NB4 (cell line): ENCODE measurements around the gene ITPR2.

Source experiments
- DNase-seq: peaks from one replicate; pipeline ENCODE4 v3.0.0; 2010; ENCODE audit warnings: low read depth
- H3K4me3 ChIP-seq: one replicate; pipeline ENCODE4 v1.5.1; 2011; ENCODE audit warnings: mild to moderate bottlenecking, low read depth, low read length, moderate library complexity
- MYC ChIP-seq: IDR thresholded peaks from 2 replicates; pipeline ENCODE4 v1.6.1; 2011; ENCODE audit warnings: low read depth, low read length
- POLR2A ChIP-seq: IDR thresholded peaks from 2 replicates; pipeline ENCODE4 v1.6.1; 2011; ENCODE audit warnings: mild to moderate bottlenecking; ENCODE audit not compliant: insufficient read length; ENCODE audit errors: extremely low read depth
- TF ChIP-seq, protein P1 (sequence below): IDR thresholded peaks from 2 replicates; pipeline ENCODE4 v1.6.1; 2011; ENCODE audit warnings: low read depth, low read length
- TF ChIP-seq, protein P2 (sequence below): IDR thresholded peaks from one replicate; pipeline ENCODE4 v1.5.1; 2012; ENCODE audit warnings: low read depth, low read length

Gene ITPR2

DNA sequence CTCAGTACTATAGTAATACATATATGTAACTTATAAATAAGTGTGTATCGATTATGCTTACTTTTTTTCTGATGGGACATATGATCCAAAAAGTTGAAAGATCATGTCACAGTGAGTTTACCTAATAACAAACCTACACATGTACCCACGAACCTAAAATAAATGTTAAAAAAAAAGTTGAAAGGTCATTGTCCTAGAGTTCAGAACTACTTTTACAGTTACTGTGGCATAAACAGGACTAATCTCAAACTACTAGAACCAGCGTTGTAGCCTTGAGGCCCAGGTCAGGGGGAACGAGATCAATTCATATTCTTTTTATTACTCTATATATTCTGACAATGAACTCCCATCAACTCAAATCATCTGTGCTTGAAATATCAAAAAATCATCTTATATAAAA lies 81.8 kb downstream of the ITPR2 start:
- no peak for DNase-seq
- TF ChIP-seq, protein P1, sequence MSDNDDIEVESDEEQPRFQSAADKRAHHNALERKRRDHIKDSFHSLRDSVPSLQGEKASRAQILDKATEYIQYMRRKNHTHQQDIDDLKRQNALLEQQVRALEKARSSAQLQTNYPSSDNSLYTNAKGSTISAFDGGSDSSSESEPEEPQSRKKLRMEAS = no peak
- TF ChIP-seq POLR2A (no peak), MYC (no peak)
- TF ChIP-seq, protein P2, sequence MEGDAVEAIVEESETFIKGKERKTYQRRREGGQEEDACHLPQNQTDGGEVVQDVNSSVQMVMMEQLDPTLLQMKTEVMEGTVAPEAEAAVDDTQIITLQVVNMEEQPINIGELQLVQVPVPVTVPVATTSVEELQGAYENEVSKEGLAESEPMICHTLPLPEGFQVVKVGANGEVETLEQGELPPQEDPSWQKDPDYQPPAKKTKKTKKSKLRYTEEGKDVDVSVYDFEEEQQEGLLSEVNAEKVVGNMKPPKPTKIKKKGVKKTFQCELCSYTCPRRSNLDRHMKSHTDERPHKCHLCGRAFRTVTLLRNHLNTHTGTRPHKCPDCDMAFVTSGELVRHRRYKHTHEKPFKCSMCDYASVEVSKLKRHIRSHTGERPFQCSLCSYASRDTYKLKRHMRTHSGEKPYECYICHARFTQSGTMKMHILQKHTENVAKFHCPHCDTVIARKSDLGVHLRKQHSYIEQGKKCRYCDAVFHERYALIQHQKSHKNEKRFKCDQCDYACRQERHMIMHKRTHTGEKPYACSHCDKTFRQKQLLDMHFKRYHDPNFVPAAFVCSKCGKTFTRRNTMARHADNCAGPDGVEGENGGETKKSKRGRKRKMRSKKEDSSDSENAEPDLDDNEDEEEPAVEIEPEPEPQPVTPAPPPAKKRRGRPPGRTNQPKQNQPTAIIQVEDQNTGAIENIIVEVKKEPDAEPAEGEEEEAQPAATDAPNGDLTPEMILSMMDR = no peak
- H3K4me3 ChIP-seq = no peak overlapping the region

DNA sequence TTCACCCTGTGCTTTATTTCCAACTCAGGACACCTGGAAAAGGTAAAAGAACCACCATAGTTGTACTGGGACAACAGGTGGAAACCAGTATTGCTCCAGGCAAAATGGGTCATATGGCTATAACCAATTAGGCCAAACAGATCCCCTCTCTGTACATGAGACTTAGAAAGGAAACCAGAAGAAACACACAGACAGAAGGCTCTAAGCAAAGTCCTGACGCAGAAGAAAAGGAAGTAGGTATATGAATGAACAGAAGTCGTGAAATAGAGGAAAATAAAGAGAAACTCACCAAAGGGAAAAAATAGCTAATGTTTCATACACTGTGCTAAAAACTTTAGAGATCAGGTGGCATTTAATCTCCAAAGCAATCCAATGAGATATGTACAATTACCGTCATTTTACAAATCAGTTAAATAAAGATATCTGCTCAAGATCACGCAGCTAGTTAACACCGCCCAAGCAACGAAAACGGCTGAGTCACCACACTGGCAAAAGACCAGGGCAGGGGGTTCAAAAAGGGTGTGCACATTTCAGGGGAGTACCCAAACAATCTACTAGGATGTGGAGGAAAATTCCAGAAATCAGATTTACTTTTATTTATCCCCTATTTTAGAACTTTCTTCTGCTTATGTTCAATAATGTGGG lies 82.3 kb downstream of the ITPR2 start:
- H3K4me3 ChIP-seq = no peak overlapping the region
- no peak for TF ChIP-seq POLR2A
- TF ChIP-seq MYC = no peak
- TF ChIP-seq, protein P1 = no peak
- TF ChIP-seq, protein P2 = no peak
- no peak for DNase-seq

DNA sequence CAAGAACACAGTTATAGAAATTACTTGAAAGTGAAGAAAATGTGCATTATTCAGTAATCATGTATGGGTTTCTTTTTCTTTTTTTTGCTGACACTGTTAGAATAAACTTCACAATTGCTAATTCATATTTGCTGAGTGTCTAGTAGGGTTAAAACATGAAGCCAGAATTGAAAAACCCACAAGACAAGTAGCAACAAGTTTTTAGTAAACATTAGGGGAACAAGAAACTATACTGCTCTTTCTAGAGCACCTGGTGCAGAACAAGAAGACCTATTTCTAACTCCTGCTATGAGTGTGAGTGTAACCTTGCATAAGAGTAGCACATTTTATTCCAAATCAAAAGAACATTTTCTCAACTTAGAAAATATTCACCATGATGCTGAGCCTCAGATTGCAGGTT lies 83.2 kb downstream of the ITPR2 start:
- TF ChIP-seq POLR2A (no peak), MYC (no peak)
- TF ChIP-seq, protein P1 = no peak
- TF ChIP-seq, protein P2 = no peak
- no peak for DNase-seq
- H3K4me3 ChIP-seq = no peak overlapping the region

DNA sequence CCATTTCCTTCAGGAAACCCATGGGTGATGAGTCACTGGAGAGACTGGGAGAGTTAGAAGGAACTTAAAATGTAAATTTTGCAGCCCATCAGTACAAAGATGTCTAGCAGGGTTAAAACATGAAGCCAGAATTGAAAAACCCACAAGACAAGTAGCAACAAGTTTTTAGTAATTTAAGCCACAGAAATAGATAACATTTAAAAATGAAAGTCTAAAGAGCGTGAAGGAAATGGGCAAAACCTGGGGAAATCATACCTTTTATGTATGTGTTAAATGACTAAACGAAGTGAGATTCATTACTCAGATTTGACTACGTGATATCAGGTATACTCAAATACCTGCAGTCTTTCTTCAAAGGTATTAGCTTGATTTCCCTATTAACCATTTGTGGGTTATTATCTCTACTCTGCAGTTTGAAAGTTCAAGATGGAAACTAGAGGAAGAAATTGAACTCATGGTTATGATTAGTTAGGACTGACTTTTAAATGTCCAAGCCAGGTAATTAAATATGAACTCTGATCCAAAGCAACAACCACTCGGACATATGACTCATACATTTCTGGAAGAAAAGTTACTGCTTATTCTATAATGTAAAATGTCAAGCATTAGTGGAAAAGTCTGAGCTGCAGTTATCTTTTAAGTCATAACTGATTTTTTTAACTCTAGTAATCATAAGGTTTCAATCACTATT lies 84.1 kb downstream of the ITPR2 start:
- TF ChIP-seq, protein P1 = no peak
- DNase-seq = peak; percentile 43
- H3K4me3 ChIP-seq = no peak overlapping the region

DNA sequence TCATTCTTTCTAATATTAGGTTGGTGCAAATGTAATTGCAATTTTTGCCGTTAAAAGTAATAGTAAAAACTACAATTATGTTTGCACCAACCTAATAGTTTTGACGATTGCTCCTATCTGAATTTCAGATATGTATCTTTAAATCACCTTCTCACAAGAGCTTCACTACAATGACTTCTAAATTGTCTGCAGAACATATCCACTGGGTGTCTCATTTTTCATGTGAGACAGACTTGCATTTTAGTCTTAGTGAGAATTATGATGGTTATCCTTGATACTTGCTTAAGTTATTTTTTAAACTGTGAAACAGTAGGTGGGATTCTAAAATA lies 84.6 kb downstream of the ITPR2 start:
- TF ChIP-seq, protein P1 = no peak
- TF ChIP-seq POLR2A = no peak
- TF ChIP-seq, protein P2 = no peak
- TF ChIP-seq MYC = no peak
- DNase-seq = no peak
- no peak overlapping the region for H3K4me3 ChIP-seq

DNA sequence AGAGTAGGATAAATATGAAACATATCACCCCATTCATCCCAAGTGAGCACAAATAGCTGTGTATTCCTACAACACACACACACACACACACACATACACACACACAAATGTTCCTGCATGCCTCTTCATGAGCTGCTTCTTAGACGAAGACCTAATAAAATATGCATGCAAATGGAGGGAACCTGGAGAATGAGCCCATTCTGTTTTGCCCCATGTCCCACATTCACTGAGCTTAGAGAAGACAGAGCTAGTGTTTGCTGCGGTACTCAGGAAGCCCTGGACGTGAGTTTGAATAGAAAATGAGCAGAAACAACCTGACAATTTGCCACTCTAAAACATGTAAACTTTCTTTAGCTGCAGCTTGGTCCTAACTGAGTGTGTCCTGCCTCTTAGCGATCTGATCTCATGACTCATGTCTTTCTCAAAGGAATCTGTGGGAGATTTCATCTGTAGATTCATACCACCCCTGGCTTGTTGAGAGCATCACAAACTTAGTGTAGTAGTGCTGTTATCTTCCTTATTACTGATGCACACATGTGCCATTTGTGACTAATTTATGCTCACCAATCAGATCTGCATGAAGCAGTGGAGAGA lies 86.8 kb downstream of the ITPR2 start:
- TF ChIP-seq, protein P2 = no peak
- TF ChIP-seq MYC = peak; percentile 34; the same call in 1 of the 2 replicates
- DNase-seq = peak; percentile 41
- no peak overlapping the region for H3K4me3 ChIP-seq
